Left ventricle myocardium inferior (tissue), 1 donor: ENCODE measurements around the gene AAK1. TPM values are rescaled to one million over a fixed set of nuclear protein-coding genes. Genes with fewer than 3 reads are reported as not detected.

Experiments
- DNase-seq: peaks from one replicate; pipeline ENCODE4 v3.0.0-alpha.2; 2020
- H3K27ac ChIP-seq: fragments of 200-600 bp; replicated peaks from 2 replicates; pipeline ENCODE4 v1.8.0; 2021
- H3K27me3 ChIP-seq: fragments of 200-600 bp; 2 replicates; pipeline ENCODE4 v1.8.0; 2021; ENCODE audit warnings: low read depth
- H3K36me3 ChIP-seq: fragments of 200-600 bp; 2 replicates; pipeline ENCODE4 v1.8.0; 2021
- H3K4me1 ChIP-seq: fragments of 200-600 bp; 2 replicates; pipeline ENCODE4 v1.8.0; 2021
- H3K4me3 ChIP-seq: fragments of 200-600 bp; 2 replicates; pipeline ENCODE4 v1.8.0; 2021; ENCODE audit warnings: mild to moderate bottlenecking, moderate library complexity
- H3K9me3 ChIP-seq: fragments of 200-600 bp; replicated peaks from 2 replicates; pipeline ENCODE4 v1.8.0; 2021
- intact Hi-C: fragments of 100-400 bp; cut with micrococcal nuclease; formaldehyde crosslinking; loops from one replicate; pipeline ENCODE4 v1.11.0; 2022
- long read RNA-seq: library from polyadenylated mRNA; unstranded; transcript quantifications from one replicate; pipeline ENCODE4 v2.0.0, GENCODE V29; 2021
- total RNA-seq: library from RNA; stranded (reverse); fragmentation: NEBNext Ultra II Directional; extraction: Animal tissue kit (Norgen Biotek cat#: 25700); gene quantifications from one replicate; pipeline ENCODE4 v1.2.1, GENCODE V29; 2021
- TF ChIP-seq, protein P1 (sequence below): fragments of 200-600 bp; IDR thresholded peaks from 2 replicates; pipeline ENCODE4 v1.8.0; 2021; ENCODE audit warnings: antibody characterized with exemption, mild to moderate bottlenecking, borderline replicate concordance
- donor health status: DM: no; HTN: yes; CAD: no; lungs with severe emphysema.

AAK1 gene
- total RNA-seq = 133 TPM
- long read RNA-seq, transcript AAK1-208 (2 exons, 453 nt) = major isoform, 6 of 24 reads
- long read RNA-seq, partial matches to known transcripts = 0 of 24 reads
- long read RNA-seq, other reads (novel, unspliced or antisense) = 17 of 24 reads

DNA sequence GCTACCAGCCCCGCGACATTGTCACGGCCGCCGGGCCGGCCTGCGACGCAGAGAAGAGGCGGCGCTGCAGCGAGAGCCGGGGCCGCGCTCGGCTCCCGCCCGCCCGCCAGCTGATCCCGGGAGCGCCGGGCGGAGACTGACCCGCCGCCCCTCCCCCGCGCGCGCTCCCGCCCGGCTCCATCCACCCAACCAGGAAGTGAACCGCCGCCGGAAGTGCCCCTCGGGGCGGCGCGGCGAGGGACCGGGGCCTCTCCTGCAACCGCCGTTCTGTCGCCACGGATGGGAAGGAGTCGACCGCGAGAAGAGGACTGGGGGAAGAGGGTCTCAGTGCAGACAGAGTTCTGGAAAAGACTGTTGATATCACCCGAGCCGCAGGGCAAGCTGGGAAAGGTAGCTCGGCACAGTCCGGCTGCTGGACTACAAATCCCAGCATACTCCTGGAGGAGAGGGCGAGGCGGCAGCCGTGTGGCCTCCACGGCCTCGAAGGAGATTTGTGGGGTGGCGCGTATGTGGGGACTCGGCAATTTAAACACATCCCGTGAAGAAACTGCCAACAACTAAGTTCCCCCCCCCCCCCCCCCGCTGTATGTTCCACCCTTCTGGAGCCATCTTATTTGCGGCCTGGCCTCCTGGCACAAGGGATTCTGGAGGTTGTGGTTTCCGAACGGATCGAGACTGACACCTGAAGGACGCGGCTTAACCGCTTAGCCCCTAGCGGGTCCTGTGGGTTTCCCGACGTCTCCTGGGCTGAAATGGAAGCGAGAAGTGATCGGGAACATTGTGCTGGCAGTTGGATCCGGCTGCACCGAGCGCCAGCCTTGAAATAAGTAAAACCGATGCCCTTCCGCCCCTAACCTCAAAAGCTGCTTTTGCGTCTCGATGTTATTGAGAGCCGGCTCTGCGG is at the start of gene AAK1:
TSS of gene AAK1 (minus strand) at position 138 of the 904 bp plus-strand sequence. CDS start 699 bp downstream, outside the sequence.
- intact Hi-C loops = loop anchor here (10.0 kb wide), 2 partner anchors 61 to 79 kb away; no protein-coding TSS in a partner anchor
- TF ChIP-seq, protein P1, sequence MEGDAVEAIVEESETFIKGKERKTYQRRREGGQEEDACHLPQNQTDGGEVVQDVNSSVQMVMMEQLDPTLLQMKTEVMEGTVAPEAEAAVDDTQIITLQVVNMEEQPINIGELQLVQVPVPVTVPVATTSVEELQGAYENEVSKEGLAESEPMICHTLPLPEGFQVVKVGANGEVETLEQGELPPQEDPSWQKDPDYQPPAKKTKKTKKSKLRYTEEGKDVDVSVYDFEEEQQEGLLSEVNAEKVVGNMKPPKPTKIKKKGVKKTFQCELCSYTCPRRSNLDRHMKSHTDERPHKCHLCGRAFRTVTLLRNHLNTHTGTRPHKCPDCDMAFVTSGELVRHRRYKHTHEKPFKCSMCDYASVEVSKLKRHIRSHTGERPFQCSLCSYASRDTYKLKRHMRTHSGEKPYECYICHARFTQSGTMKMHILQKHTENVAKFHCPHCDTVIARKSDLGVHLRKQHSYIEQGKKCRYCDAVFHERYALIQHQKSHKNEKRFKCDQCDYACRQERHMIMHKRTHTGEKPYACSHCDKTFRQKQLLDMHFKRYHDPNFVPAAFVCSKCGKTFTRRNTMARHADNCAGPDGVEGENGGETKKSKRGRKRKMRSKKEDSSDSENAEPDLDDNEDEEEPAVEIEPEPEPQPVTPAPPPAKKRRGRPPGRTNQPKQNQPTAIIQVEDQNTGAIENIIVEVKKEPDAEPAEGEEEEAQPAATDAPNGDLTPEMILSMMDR = peak; percentile 15
- H3K4me1 ChIP-seq = peaks cover 66% of the 10 kb centered on the region
- H3K36me3 ChIP-seq = no peaks in the 10 kb centered on the region
- peak; percentile 93 for DNase-seq
- H3K27me3 ChIP-seq = no peaks in the 10 kb centered on the region
- peak within 1 kb of the TSS; percentile 95 for H3K4me3 ChIP-seq
- no peaks in the 10 kb centered on the region for H3K9me3 ChIP-seq
- H3K27ac ChIP-seq = peak within 1 kb of the TSS; percentile 98

DNA sequence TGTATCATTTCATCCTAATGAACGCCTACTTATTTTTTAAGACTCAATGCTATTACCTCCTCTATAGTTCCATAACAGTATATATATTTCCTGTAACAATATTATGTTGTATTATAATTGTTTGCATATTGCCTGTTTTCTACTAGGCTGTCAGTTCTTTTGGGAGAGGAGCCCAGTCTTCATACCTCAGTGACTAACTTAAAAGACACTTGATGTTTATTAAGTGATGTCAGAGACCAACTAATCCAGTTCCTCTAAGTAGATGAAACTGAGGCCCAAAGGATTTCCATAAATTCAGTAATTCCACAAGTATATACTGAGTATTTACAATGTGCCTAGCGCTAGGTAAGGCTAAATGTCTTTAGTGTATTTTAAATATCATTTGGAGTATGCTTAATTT is 48.9 kb upstream of the AAK1 start:
- intact Hi-C loops = no loop called here

DNA sequence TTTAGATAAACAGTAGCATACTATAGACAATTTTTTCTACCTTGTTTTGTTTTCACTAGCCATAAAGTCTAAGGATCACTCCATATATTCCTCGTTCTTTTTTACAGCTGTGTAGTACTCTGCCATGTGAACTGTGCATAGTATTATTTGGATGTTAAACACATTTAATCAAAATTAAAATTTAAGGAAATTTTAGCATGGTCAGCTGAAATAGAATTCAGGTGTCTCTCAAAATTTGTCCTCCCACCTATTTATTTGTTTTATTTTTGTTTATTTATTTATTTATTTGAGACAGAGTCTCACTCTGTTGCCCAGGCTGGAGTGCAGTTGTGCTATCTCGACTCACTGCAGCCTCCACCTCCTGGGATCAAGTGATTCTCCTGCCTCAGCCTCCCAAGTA is 46.4 kb upstream of the AAK1 start:
- no peaks in the 10 kb centered on the region for H3K27me3 ChIP-seq
- TF ChIP-seq, protein P1 = no peak
- intact Hi-C loops = no loop called here
- DNase-seq = no peak
- H3K27ac ChIP-seq = no peak overlapping the region
- H3K4me1 ChIP-seq = peaks cover 19% of the 10 kb centered on the region
- H3K36me3 ChIP-seq = no peaks in the 10 kb centered on the region
- no peaks in the 10 kb centered on the region for H3K9me3 ChIP-seq
- H3K4me3 ChIP-seq = no peak overlapping the region

More for the DNA sequence above, 48.9 kb upstream of the AAK1 start:
- no peaks in the 10 kb centered on the region for H3K27me3 ChIP-seq
- TF ChIP-seq, protein P1 = no peak
- H3K4me1 ChIP-seq = peaks cover 23% of the 10 kb centered on the region
- H3K4me3 ChIP-seq = no peak overlapping the region
- H3K9me3 ChIP-seq = no peaks in the 10 kb centered on the region
- H3K36me3 ChIP-seq = no peaks in the 10 kb centered on the region
- no peak overlapping the region for H3K27ac ChIP-seq
- no peak for DNase-seq

DNA sequence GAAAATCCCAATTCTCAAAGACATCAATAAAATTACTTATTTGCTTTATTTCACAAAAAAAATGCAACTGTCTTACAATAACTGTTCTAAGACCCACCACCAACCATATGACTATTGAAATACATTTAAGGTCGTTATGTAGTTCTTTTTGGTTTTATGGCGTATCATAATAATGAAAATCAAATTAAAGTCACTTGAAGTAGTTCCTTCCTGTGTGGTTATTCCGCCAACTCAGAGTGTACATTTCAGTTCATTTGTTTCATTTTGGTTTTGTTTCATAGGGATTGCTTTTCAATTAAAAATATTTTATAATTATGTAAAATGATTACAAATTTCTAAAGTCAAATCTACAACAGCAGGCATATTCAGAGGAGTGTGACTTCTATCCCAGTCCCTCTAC is 45.9 kb upstream of the AAK1 start:
- Histone ChIP-seq H3K4me3 (no peak overlapping the region), H3K27ac (no peak overlapping the region), H3K27me3 (no peaks in the 10 kb centered on the region), H3K36me3 (no peaks in the 10 kb centered on the region), H3K9me3 (no peaks in the 10 kb centered on the region), H3K4me1 (peaks cover 19% of the 10 kb centered on the region)
- TF ChIP-seq, protein P1 = no peak
- no peak for DNase-seq
- intact Hi-C loops = no loop called here

DNA sequence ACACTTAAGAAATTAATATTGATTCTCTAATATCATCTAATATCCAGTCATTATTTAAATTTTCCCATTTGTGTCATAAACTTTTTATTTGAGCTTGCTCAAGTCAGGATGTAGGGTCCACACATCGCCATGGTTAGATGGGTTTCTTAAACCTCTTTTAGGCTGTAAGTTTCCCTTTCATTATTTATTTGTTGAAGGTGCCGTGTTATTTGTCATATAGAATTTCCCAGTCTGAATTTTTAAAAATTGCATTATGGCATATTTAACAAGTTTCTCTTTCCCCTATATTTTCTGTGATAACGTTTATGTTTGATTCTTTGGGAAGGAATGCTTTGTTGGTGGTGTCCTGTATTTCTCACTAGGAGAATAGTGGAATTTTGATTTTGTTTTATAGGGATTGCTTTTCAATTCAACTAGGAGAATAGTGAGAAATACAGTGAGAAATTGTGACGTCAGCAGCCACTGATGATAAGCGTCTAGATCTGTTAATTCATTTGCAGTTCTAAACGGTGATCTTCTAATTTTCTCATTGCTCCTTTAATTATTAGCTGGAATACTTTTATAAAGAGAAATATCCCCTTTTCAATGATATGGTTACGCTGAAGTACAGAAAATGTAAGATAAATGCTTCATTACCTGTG is 44.6 kb upstream of the AAK1 start:
- TF ChIP-seq, protein P1 = no peak
- Histone ChIP-seq H3K27ac (no peak overlapping the region), H3K4me1 (peaks cover 22% of the 10 kb centered on the region), H3K36me3 (no peaks in the 10 kb centered on the region), H3K27me3 (no peaks in the 10 kb centered on the region), H3K4me3 (no peak overlapping the region), H3K9me3 (no peaks in the 10 kb centered on the region)
- DNase-seq = no peak
- intact Hi-C loops = no loop called here
